GM23338 (cell line): Measurements from ENCODE around the gene CABCOCO1. TPM values are rescaled to one million over a fixed set of nuclear protein-coding genes. Genes with fewer than 3 reads are reported as not detected.

Source experiments
- ATAC-seq: fragments of 200-7000 bp; cut with Tn5 transposase; 3 replicates; pipeline ENCODE4 v1.9.1; 2020
- DNase-seq: peaks from one replicate; pipeline ENCODE4 v3.0.0-alpha.2; 2015; ENCODE audit warnings: low spot score
- H2AFZ ChIP-seq: fragments of 200-600 bp; sonication (generic); 2 replicates; pipeline ENCODE4 v1.8.0; 2016; ENCODE audit warnings: antibody characterized with exemption, mild to moderate bottlenecking, moderate library complexity
- H3F3A ChIP-seq: fragments of 200-600 bp; sonication (generic); replicated peaks from 2 replicates; pipeline ENCODE4 v1.8.0; 2017; ENCODE audit warnings: antibody characterized with exemption, mixed run types, low read depth
- H3K27ac ChIP-seq: fragments of 200-600 bp; sonication (generic); 2 replicates; pipeline ENCODE4 v1.6.1; 2016; ENCODE audit warnings: low read depth
- H3K27me3 ChIP-seq: fragments of 200-600 bp; sonication (generic); 2 replicates; pipeline ENCODE4 v1.8.0; 2016; ENCODE audit warnings: mild to moderate bottlenecking, mixed run types, moderate library complexity; ENCODE audit not compliant: insufficient read depth
- H3K36me3 ChIP-seq: fragments of 200-600 bp; sonication (generic); 2 replicates; pipeline ENCODE4 v1.8.0; 2016; ENCODE audit warnings: mild to moderate bottlenecking; ENCODE audit not compliant: insufficient read depth
- H3K4me1 ChIP-seq: fragments of 200-600 bp; sonication (generic); 2 replicates; pipeline ENCODE4 v1.8.0; 2016; ENCODE audit warnings: mild to moderate bottlenecking, moderate library complexity; ENCODE audit not compliant: insufficient read depth
- H3K4me2 ChIP-seq: fragments of 200-600 bp; sonication (generic); 2 replicates; pipeline ENCODE4 v1.7.1; 2017; ENCODE audit warnings: mixed run types
- H3K4me3 ChIP-seq: fragments of 200-600 bp; sonication (generic); 2 replicates; pipeline ENCODE4 v1.6.1; 2016; ENCODE audit warnings: mixed run types
- H3K79me2 ChIP-seq: fragments of 200-600 bp; sonication (generic); replicated peaks from 2 replicates; pipeline ENCODE4 v1.8.0; 2017; ENCODE audit warnings: mild to moderate bottlenecking; ENCODE audit not compliant: insufficient read depth
- H3K9me2 ChIP-seq: fragments of 200-600 bp; sonication (generic); 2 replicates; pipeline ENCODE4 v1.8.0; 2017; ENCODE audit not compliant: insufficient read depth
- H4K20me1 ChIP-seq: fragments of 200-600 bp; sonication (generic); replicated peaks from 2 replicates; pipeline ENCODE4 v1.8.0; 2017; ENCODE audit warnings: mild to moderate bottlenecking; ENCODE audit not compliant: insufficient read depth
- H3K27ac Mint-ChIP-seq: 2 replicates; pipeline ENCODE4 v1.8.0; 2020; ENCODE audit warnings: inconsistent platforms, mild to moderate bottlenecking, moderate library complexity, mixed read lengths
- H3K27me3 Mint-ChIP-seq: 3 replicates; pipeline ENCODE4 v1.8.0; 2022; ENCODE audit warnings: low read depth, mild to moderate bottlenecking, moderate library complexity, mixed read lengths, inconsistent platforms; ENCODE audit not compliant: insufficient read depth, poor library complexity
- H3K36me3 Mint-ChIP-seq: 3 replicates; pipeline ENCODE4 v1.8.0; 2021; ENCODE audit warnings: low read depth, mild to moderate bottlenecking, inconsistent platforms, moderate library complexity, mixed read lengths
- H3K4me1 Mint-ChIP-seq: 3 replicates; pipeline ENCODE4 v1.8.0; 2020; ENCODE audit warnings: mild to moderate bottlenecking, inconsistent platforms, mixed read lengths
- H3K4me3 Mint-ChIP-seq: 3 replicates; pipeline ENCODE4 v1.8.0; 2021; ENCODE audit warnings: moderate library complexity, mild to moderate bottlenecking, inconsistent platforms, mixed read lengths
- H3K9me3 Mint-ChIP-seq: 3 replicates; pipeline ENCODE4 v1.8.0; 2020; ENCODE audit warnings: moderate library complexity, mild to moderate bottlenecking, inconsistent platforms, mixed read lengths
- CREB1 ChIP-seq: fragments of 250-450 bp; sonication (Bioruptor Pico); IDR thresholded peaks from 2 replicates; pipeline ENCODE4 v1.5.0; 2020; ENCODE audit warnings: low read depth, mild to moderate bottlenecking, moderate library complexity
- CTCF ChIP-seq, 2 experiments: fragments of 200-600 bp in 1 of 2; sonication (generic) in 1 of 2; conservative IDR thresholded peaks; 2 replicates each; pipeline versions ENCODE4 v1.5.1 to v1.6.1; 2016 to 2017; ENCODE audit warnings: antibody characterized with exemption in 2 of 2, low read depth in 2 of 2, mild to moderate bottlenecking in 2 of 2, moderate library complexity in 1 of 2
- ETS1 ChIP-seq: IDR thresholded peaks from 2 replicates; pipeline ENCODE4 v1.6.1; 2016; ENCODE audit warnings: antibody characterized with exemption
- EZH2 ChIP-seq: fragments of 200-600 bp; sonication (generic); IDR thresholded peaks from one replicate; pipeline ENCODE4 v1.8.0; 2017; ENCODE audit warnings: antibody characterized with exemption, mild to moderate bottlenecking, low read depth; ENCODE audit not compliant: unreplicated experiment
- JUNB ChIP-seq: IDR thresholded peaks from one replicate; pipeline ENCODE4 v1.6.1; 2016; ENCODE audit warnings: antibody characterized with exemption; ENCODE audit not compliant: unreplicated experiment
- NANOG ChIP-seq: IDR thresholded peaks from 2 replicates; pipeline ENCODE4 v1.6.1; 2016; ENCODE audit warnings: antibody characterized with exemption, borderline replicate concordance
- POLR2AphosphoS5 ChIP-seq: IDR thresholded peaks from 2 replicates; pipeline ENCODE4 v1.6.1; 2016; ENCODE audit warnings: antibody characterized with exemption, low read depth
- REST ChIP-seq: IDR thresholded peaks from one replicate; pipeline ENCODE4 v1.6.1; 2018; ENCODE audit warnings: antibody characterized with exemption; ENCODE audit not compliant: unreplicated experiment
- ZNF114 ChIP-seq: fragments of 250-450 bp; sonication (Bioruptor Pico); IDR thresholded peaks from 2 replicates; pipeline ENCODE4 v1.5.0; 2020; ENCODE audit warnings: mild to moderate bottlenecking, moderate library complexity
- ZNF331 ChIP-seq: fragments of 250-450 bp; sonication (Bioruptor Pico); IDR thresholded peaks from 2 replicates; pipeline ENCODE4 v1.5.0; 2020; ENCODE audit warnings: low read depth, mild to moderate bottlenecking, moderate library complexity
- polyA plus RNA-seq: library from polyadenylated mRNA; unstranded; fragments of >200 nt; fragmentation: Nextera tagmentation; extraction: Ambion mirVana; gene quantifications from 2 replicates; pipeline ENCODE4 v1.2.1, GENCODE V29; 2016
- total RNA-seq: library from RNA; depleted of rRNA; stranded (reverse); fragments of >200 nt; shearing (Covaris generic); gene quantifications from 2 replicates; pipeline ENCODE4 v1.2.3, GENCODE V29; 2014

The CABCOCO1 gene
- total and polyA plus RNA-seq, 2 experiments from 2014 or later = not detected

- TF ChIP-seq REST (no peak), ZNF331 (no peak), JUNB (no peak), CREB1 (CRISPR knock-in tag) (no peak), ETS1 (no peak), EZH2 (no peak)
Measured at GRCh38 chr10:61628151-61628874, 34.4 kb upstream of the CABCOCO1 start (continued).

- peaks cover 14% of the 10 kb centered on the region for H3K4me1 ChIP-seq
- Mint-ChIP-seq H3K27ac (no peak overlapping the region), H3K9me3 (no peaks in the 10 kb centered on the region), H3K36me3 (no peaks in the 10 kb centered on the region), H3K4me3 (no peak overlapping the region), H3K4me1 (peaks cover 13% of the 10 kb centered on the region), H3K27me3 (no peaks in the 10 kb centered on the region)
- H3K9me2 ChIP-seq = no peaks in the 10 kb centered on the region
- H3K79me2 ChIP-seq = no peaks in the 10 kb centered on the region
- no peaks in the 10 kb centered on the region for H3K27me3 ChIP-seq
- no peaks in the 10 kb centered on the region for H3K36me3 ChIP-seq
- no peak for ATAC-seq
- H2AFZ ChIP-seq = no peak overlapping the region
- no peaks in the 10 kb centered on the region for H4K20me1 ChIP-seq
- H3F3A ChIP-seq = no peaks in the 10 kb centered on the region
- no peak overlapping the region for H3K4me2 ChIP-seq
- TF ChIP-seq POLR2AphosphoS5 (no peak), ETS1 (no peak), ZNF331 (no peak), NANOG (no peak), JUNB (no peak), CTCF (conservative IDR thresholded peaks at IDR 0.05; ENCODE audit: low read depth in 2 of 2) (no peak), EZH2 (no peak), CREB1 (CRISPR knock-in tag) (no peak), ZNF114 (no peak)
- no peak overlapping the region for H3K27ac ChIP-seq
- no peak overlapping the region for H3K4me3 ChIP-seq
- DNase-seq = peak; percentile 37
Measured at GRCh38 chr10:61628875-61629513, 33.7 kb upstream of the CABCOCO1 start.
